Stimulated activated CD8-positive, alpha-beta memory T cell treated with anti-CD3 and anti-CD28 coated beads, Interleukin-2, amount 100 ng/mL, for 48 hours (primary cell): ENCODE measurements around the gene RNASET2.
"Not testable (repeated sequence)": the region's sequence is repeated elsewhere in the genome, so short reads cannot be mapped to it uniquely, and the experiment has no call there.

Experiments used
- DNase-seq, 2 donors: peaks; one replicate each; pipeline ENCODE4 v3.0.0-alpha.2; 2020; ENCODE audit warnings: low read depth in 2 of 2

Gene RNASET2

DNA sequence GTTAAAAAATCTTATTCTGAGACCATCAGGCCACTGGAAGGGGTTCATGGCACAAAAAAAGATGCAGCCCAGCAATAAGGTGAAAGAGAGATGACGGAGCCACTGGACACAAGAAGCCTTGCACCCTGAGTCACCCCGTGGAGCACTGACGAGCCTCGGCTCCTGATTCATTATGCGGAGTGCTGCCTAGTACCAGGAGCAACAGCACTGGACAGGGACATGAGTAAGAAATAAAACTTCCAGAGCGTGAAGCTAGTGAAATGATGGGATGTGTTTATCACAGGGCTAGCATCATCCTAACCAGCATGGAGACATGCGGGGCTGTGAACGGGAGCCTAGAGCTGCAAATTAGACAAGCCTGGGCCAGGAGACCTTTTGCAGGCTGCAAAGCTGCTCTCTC, 53.3 kb downstream of the RNASET2 start:
- DNase-seq: no peak

DNA sequence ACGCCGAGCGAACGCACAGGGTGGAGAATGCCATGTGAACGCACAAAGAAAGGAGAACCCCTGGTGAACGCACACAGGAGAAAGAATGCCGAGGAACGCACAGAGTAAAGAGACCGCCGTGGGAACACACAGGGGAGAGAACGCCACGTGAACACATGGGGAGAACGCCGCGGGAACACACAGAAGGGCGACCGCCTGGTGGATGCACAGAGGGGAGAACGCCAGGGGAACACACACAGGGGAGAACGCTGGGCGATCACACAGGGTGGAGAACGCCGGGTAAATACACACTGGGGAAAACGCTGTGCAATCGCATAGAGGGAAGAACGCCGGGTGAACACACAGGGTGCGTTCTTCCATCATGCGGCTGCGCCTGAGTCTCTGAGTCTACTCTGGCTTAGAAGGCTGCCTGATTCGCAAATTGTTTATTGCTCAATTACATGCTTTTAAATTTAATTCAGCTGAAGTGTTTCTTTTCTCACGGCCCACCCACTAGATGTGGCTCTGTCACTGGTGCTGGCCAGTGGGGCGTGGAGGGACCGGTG, 54.1 kb downstream of the RNASET2 start:
- DNase-seq: no peak

DNA sequence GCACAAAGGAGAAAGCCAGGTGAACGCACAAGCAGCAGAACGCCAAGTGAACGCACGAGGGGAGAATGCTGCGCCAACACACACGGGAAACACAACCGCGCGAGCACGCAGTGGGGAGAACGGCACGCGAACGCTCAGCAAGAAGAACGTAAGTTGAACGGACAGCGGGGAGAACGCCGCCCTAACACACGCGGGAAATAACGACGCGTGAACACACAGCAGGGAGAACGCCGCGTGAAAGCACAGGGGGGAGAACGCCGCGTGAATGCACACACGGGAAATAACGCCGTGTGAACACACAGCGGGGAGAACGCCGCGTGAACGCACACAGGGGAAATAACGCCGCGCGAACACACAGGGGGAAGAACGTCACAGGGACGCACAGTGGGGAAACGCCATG, 54.7 kb downstream of the RNASET2 start:
- no peak for DNase-seq

DNA sequence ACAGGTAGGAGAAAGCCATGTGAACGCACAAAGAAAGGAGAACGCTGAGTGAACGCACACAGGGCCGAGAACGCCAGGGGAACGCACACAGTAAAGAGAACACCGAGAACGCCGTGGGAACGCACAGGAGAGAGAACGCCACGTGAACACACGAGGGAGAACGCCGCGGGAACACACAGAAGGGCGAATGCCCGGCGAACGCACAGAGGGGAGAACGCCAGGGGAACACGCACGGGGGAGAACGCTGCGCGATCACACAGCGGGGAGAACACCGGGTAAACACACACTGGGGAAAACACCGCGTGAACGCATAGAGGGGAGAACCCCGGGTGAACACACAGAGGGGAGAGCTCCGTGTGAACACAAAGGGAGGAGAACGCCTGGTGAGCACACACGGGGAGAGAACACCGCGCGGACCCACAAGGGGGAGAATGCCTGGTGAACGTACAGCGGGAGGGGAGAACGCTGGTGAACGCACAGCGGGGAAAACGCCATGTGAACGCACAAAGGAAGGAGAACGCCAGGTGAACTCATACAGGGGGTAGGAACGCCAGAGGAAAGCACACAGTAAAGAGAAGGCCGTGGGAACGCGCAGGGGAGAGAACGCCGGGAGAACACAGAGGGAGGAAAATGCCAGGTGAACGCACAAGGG, 55.3 kb downstream of the RNASET2 start:
- DNase-seq: no peak

DNA sequence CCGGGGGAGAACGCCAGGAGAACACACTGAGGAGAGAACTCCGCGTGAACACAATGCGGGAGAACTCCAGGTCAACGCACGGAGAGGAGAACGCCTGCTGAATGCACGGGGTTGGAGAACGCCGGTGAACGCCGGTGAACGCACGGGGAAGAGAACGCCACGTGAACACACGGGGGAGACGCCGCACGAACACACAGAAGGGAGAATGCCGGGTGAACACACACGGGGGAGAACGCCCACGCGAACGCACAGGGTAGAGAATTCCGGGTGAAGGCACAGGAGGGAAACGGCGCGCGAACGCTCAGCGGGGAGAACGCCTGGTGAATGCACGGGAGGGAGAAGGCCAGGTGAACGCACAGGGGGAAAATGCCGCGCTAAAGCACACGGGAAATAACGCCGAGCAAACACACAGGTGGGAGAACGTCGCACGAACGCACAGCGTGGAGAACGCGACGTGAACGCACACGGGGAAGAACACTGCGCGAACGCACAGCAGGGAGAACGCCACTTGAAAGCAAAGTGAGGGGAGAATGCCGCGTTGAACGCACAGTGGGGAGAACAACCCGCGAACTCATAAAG, 56.1 kb downstream of the RNASET2 start:
- no peak for DNase-seq

DNA sequence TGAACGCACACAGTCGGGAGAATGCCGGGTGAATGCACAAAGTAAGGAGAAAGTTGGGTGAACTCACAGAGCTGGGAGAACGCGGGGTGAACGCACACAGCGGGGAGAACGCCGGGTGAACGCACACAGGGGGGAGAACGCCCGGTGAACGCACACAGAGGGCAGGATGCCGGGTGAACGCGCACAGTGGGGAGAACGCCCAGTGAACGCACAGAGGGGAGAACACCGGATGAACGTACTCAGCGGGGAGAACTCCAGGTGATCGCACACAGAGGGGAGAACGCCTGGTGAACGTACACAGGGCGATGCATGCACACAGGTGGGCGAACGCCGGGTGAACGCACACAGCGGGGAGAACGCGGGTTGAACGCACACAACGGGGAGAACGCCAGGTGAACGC, 57.4 kb downstream of the RNASET2 start:
- DNase-seq: no peak

DNA sequence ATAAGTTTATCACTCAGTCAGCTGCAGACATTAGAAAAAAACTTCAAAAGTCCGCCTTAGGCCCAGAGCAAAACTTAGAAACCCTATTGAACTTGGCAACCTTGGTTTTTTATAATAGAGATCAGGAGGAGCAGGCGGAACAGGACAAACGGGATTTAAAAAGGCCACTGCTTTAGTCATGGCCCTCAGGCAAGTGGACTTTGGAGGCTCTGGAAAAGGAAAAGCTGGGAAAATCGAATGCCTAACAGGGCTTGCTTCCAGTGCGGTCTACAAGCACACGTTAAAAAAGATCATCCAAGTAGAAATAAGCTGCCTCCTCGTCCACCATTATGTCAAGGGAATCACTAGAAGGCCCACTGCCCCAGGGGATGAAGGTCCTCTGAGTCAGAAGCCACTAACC, 61.7 kb downstream of the RNASET2 start:
- not testable (repeated sequence) for DNase-seq

DNA sequence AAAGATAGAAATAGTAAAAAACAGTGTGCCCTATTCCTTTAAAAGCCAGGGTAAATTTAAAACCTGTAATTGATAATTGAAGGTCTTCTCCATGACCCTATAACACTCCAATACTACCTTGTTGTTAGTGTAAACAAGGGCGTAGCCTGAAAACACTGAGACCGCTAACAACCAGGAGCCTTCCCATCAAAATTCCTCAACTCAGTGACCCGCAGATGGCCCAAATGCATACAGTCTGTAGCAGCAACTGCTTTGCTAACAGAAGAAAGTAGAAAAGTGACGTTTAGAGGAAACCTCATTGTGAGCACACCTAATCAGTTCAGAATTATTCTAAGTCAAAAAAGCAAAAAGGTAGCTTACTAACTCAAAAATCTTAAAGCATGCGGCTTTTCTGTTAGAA, 63.9 kb downstream of the RNASET2 start:
- DNase-seq: not testable (repeated sequence)

DNA sequence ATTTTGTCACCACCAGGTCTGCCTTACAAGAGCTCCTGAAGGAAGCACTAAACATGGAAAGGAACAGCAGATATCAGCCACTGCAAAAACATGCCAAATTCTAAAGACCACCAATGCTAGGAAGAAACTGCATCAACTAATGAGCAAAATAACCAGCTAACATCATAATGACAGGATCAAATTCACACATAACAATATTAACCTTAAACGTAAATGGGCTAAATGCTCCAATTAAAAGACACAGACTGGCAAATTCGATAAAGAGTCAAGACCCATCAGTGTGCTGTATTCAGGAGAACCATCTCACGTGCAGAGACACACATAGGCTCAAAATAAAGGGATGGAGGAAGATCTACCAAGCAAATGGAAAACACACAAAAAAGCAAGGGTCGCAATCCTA, 69.6 kb downstream of the RNASET2 start:
- DNase-seq: not testable (repeated sequence)

DNA sequence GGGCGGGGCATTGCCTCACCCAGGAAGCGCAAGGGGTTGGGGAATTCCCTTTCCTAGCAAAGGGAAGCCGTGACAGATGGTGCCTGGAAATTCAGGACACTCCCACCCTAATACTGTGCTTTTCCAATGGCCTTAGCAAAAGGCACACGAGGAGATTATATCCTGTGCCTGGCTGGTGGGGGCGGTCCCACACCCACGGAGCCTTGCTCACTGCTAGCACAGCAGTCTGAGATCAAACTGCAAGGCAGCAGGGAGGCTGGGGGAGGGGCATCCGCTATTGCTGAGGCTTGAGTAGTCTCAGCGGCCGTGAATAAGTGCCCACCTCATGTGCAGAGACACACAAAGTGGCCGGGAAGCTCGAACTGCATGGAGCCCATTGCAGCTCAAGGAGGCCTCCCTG, 71.4 kb downstream of the RNASET2 start:
- DNase-seq: not testable (repeated sequence)

DNA sequence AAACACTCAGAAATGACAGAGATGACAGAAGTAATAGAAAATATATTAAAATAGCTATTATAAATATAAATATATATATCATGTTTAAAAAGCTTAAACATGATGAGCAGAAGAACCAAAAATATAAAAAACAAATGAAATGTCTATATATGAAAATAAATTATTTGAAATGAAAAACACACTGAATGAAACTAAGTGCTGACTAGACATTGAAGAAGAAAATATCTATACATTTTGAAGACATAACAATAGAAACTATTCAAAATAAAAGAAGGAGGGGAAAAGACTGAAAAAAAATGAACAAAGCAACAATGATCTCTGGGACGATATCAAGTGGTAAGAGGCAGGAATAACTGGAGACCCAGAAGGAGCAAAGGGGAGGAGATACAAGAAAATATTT, 76.8 kb downstream of the RNASET2 start:
- DNase-seq: no peak
